ENCODE results near the gene ARHGAP9. TPM values are rescaled to one million over a fixed set of nuclear protein-coding genes. Genes with fewer than 3 reads are reported as not detected.

Gene ARHGAP9
- total RNA-seq, 2 donors from 2014 or later = 138 to 154 TPM

- ATAC-seq (peak; percentile 55 to 67), DNase-seq (ENCODE audit: low spot score) (no peak)
- Mint-ChIP-seq H3K9me3 (no peaks in the 10 kb centered on the region), H3K27ac (peak overlapping the region; percentile 98 to 100), H3K36me3 (peaks cover 15% of the 10 kb centered on the region), H3K4me1 (ENCODE audit: low read depth in 2 of 2) (peaks cover 67 to 83% of the 10 kb centered on the region in 2 donors), H3K4me3 (peak overlapping the region; percentile 89), H3K27me3 (no peaks in the 10 kb centered on the region)
Measured at GRCh38 chr12:57477710-57478681, 1.7 kb downstream of the ARHGAP9 start.

- Mint-ChIP-seq H3K36me3 (peaks cover 15% of the 10 kb centered on the region), H3K4me3 (peak overlapping the region; percentile 89), H3K4me1 (ENCODE audit: low read depth in 2 of 2) (peaks cover 73 to 90% of the 10 kb centered on the region in 2 donors), H3K27me3 (no peaks in the 10 kb centered on the region), H3K9me3 (no peaks in the 10 kb centered on the region), H3K27ac (peak overlapping the region; percentile 98 to 100)
- DNase-seq (ENCODE audit: low spot score) = no peak
- no peak for ATAC-seq
Measured at GRCh38 chr12:57476993-57477709, 2.5 kb downstream of the ARHGAP9 start.

GRCh38 chr12:57476162-57476992 is 3.3 kb downstream of the ARHGAP9 start:
- peaks cover 15% of the 10 kb centered on the region for H3K36me3 Mint-ChIP-seq

GRCh38 chr12:57475271-57476161 is 4.2 kb downstream of the ARHGAP9 start:
- Mint-ChIP-seq H3K4me3 (peak overlapping the region; percentile 89), H3K36me3 (peaks cover 15% of the 10 kb centered on the region), H3K27me3 (no peaks in the 10 kb centered on the region), H3K9me3 (no peaks in the 10 kb centered on the region), H3K27ac (peak overlapping the region; percentile 98 to 100), H3K4me1 (ENCODE audit: low read depth in 2 of 2) (peaks cover 68 to 81% of the 10 kb centered on the region in 2 donors)
- ATAC-seq = no peak
- DNase-seq (ENCODE audit: low spot score) = no peak

More at GRCh38 chr12:57476162-57476992, 3.3 kb downstream of the ARHGAP9 start:
- DNase-seq (ENCODE audit: low spot score) = peak; percentile 79
- Mint-ChIP-seq H3K4me3 (peak overlapping the region; percentile 89), H3K4me1 (ENCODE audit: low read depth in 2 of 2) (peaks cover 73 to 89% of the 10 kb centered on the region in 2 donors), H3K27ac (peak overlapping the region; percentile 98 to 100), H3K27me3 (no peaks in the 10 kb centered on the region), H3K9me3 (no peaks in the 10 kb centered on the region)
- peak; percentile 46 to 63 for ATAC-seq

GRCh38 chr12:57474862-57475261 is 4.8 kb downstream of the ARHGAP9 start:
- H3K4me1 Mint-ChIP-seq (ENCODE audit: low read depth in 2 of 2) = peaks cover 69 to 74% of the 10 kb centered on the region in 2 donors
- H3K36me3 Mint-ChIP-seq = peaks cover 15% of the 10 kb centered on the region

GRCh38 chr12:57474430-57474829 is 5.2 kb downstream of the ARHGAP9 start:
- Mint-ChIP-seq H3K4me3 (peak overlapping the region; percentile 75), H3K9me3 (no peaks in the 10 kb centered on the region), H3K27ac (peak overlapping the region; percentile 77 to 87), H3K4me1 (ENCODE audit: low read depth in 2 of 2) (peaks cover 67 to 70% of the 10 kb centered on the region in 2 donors), H3K27me3 (no peaks in the 10 kb centered on the region), H3K36me3 (peaks cover 15% of the 10 kb centered on the region)
- no peak for DNase-seq (ENCODE audit: low spot score)
- ATAC-seq = no peak

More at GRCh38 chr12:57474862-57475261, 4.8 kb downstream of the ARHGAP9 start:
- H3K9me3 Mint-ChIP-seq = no peaks in the 10 kb centered on the region
- peak overlapping the region; percentile 77 to 87 for H3K27ac Mint-ChIP-seq
- H3K27me3 Mint-ChIP-seq = no peaks in the 10 kb centered on the region
- ATAC-seq = no peak
- DNase-seq (ENCODE audit: low spot score) = no peak
- H3K4me3 Mint-ChIP-seq = peak overlapping the region; percentile 75

- H3K36me3 Mint-ChIP-seq = peaks cover 15% of the 10 kb centered on the region
- peak; percentile 6 for DNase-seq (ENCODE audit: low spot score)
- H3K27ac Mint-ChIP-seq = peak overlapping the region; percentile 77 to 87
- peak overlapping the region; percentile 75 for H3K4me3 Mint-ChIP-seq
- H3K9me3 Mint-ChIP-seq = no peaks in the 10 kb centered on the region
- ATAC-seq = no peak
- peaks cover 66 to 70% of the 10 kb centered on the region in 2 donors for H3K4me1 Mint-ChIP-seq (ENCODE audit: low read depth in 2 of 2)
- no peaks in the 10 kb centered on the region for H3K27me3 Mint-ChIP-seq
Measured at GRCh38 chr12:57473886-57474285, 5.8 kb downstream of the ARHGAP9 start.

GRCh38 chr12:57473392-57473791 is 6.3 kb downstream of the ARHGAP9 start:
- Mint-ChIP-seq H3K27ac (peak overlapping the region; percentile 77 to 87), H3K9me3 (no peaks in the 10 kb centered on the region), H3K4me3 (peak overlapping the region; percentile 75), H3K27me3 (no peaks in the 10 kb centered on the region), H3K36me3 (peaks cover 15% of the 10 kb centered on the region), H3K4me1 (ENCODE audit: low read depth in 2 of 2) (peaks cover 62 to 67% of the 10 kb centered on the region in 2 donors)
- ATAC-seq = no peak
- no peak for DNase-seq (ENCODE audit: low spot score)

- Mint-ChIP-seq H3K4me3 (no peak overlapping the region), H3K36me3 (peaks cover 15% of the 10 kb centered on the region), H3K27ac (peak overlapping the region; percentile 23 to 81), H3K27me3 (no peaks in the 10 kb centered on the region), H3K9me3 (no peaks in the 10 kb centered on the region), H3K4me1 (ENCODE audit: low read depth in 2 of 2) (peaks cover 60 to 61% of the 10 kb centered on the region in 2 donors)
- DNase-seq (ENCODE audit: low spot score) (no peak), ATAC-seq (no peak)
Measured at GRCh38 chr12:57472391-57472790, 7.3 kb downstream of the ARHGAP9 start.

- H3K9me3 Mint-ChIP-seq = no peaks in the 10 kb centered on the region
- no peak overlapping the region for H3K4me3 Mint-ChIP-seq
- peak overlapping the region; percentile 23 to 57 for H3K27ac Mint-ChIP-seq
- H3K27me3 Mint-ChIP-seq = no peaks in the 10 kb centered on the region
- DNase-seq (ENCODE audit: low spot score) (peak; percentile 44), ATAC-seq (no peak)
- H3K36me3 Mint-ChIP-seq = peaks cover 15% of the 10 kb centered on the region
- H3K4me1 Mint-ChIP-seq (ENCODE audit: low read depth in 2 of 2) = peaks cover 53 to 57% of the 10 kb centered on the region in 2 donors
Measured at GRCh38 chr12:57471661-57472060, 8.0 kb downstream of the ARHGAP9 start.

- DNase-seq (ENCODE audit: low spot score) = peak; percentile 39
- Mint-ChIP-seq H3K36me3 (peaks cover 15% of the 10 kb centered on the region), H3K4me1 (ENCODE audit: low read depth in 2 of 2) (peaks cover 48 to 51% of the 10 kb centered on the region in 2 donors), H3K27me3 (no peaks in the 10 kb centered on the region), H3K27ac (peak overlapping the region in 1 of 2 donors; percentile 57), H3K4me3 (no peak overlapping the region), H3K9me3 (no peaks in the 10 kb centered on the region)
- no peak for ATAC-seq
Measured at GRCh38 chr12:57470970-57471656, 8.6 kb downstream of the ARHGAP9 start.

All from natural killer cell treated with Interleukin-12 subunit alpha and Interleukin-12 subunit beta and Interleukin-15 and Interleukin-18, amount 100 ng/mL, for 72 hours (primary cell).